Measurements from ENCODE around the gene NEK6.

Gene NEK6

GRCh38 chr9:124307379-124308030 lies 49.8 kb downstream of the NEK6 start:
- TF ChIP-seq CTCF (IDR thresholded peaks at IDR 0.05) (no peak), ZFX (IDR thresholded peaks at IDR 0.05; ENCODE audit: borderline replicate concordance) (no peak)
- H3K27ac ChIP-seq, result no peak overlapping the region

- no peak overlapping the region for H3K27ac ChIP-seq
- TF ChIP-seq CTCF (IDR thresholded peaks at IDR 0.05), result no peak
- TF ChIP-seq ZFX (IDR thresholded peaks at IDR 0.05; ENCODE audit: borderline replicate concordance), result no peak
Observed at GRCh38 chr9:124308606-124309491, 51.1 kb downstream of the NEK6 start.

- no peak overlapping the region for H3K27ac ChIP-seq
- TF ChIP-seq ZFX (IDR thresholded peaks at IDR 0.05; ENCODE audit: borderline replicate concordance) (no peak), CTCF (IDR thresholded peaks at IDR 0.05) (no peak)
Observed at GRCh38 chr9:124309667-124310084, 51.9 kb downstream of the NEK6 start.

- TF ChIP-seq ZFX (IDR thresholded peaks at IDR 0.05; ENCODE audit: borderline replicate concordance) (no peak), CTCF (IDR thresholded peaks at IDR 0.05) (no peak)
- no peak overlapping the region for H3K27ac ChIP-seq
Observed at GRCh38 chr9:124311283-124311682, 53.5 kb downstream of the NEK6 start.

- no peak overlapping the region for H3K27ac ChIP-seq
Observed at GRCh38 chr9:124312290-124313265, 54.8 kb downstream of the NEK6 start.

GRCh38 chr9:124313940-124314339 lies 56.2 kb downstream of the NEK6 start:
- TF ChIP-seq CTCF (IDR thresholded peaks at IDR 0.05) (no peak), ZFX (IDR thresholded peaks at IDR 0.05; ENCODE audit: borderline replicate concordance) (no peak)
- H3K27ac ChIP-seq, result no peak overlapping the region

More at GRCh38 chr9:124312290-124313265, 54.8 kb downstream of the NEK6 start:
- TF ChIP-seq ZFX (IDR thresholded peaks at IDR 0.05; ENCODE audit: borderline replicate concordance) (no peak), CTCF (IDR thresholded peaks at IDR 0.05) (no peak)

All from 22Rv1 (cell line).